ENCODE measurements around the gene FHAD1.

Gene FHAD1

GRCh38 chr1:15324869-15325335 lies 77.9 kb downstream of the FHAD1 start:
- no peak overlapping the region for H3K4me3 ChIP-seq (ENCODE audit: low read depth, low read length)
- TF ChIP-seq CTCF (IDR thresholded peaks at IDR 0.05; ENCODE audit: low read depth, low read length, missing control alignments), result no peak
- DNase-seq (ENCODE audit: low read depth), result no peak

- no peak overlapping the region for H3K4me3 ChIP-seq (ENCODE audit: low read depth, low read length)
- no peak for DNase-seq (ENCODE audit: low read depth)
- peak; percentile 28 for TF ChIP-seq CTCF (IDR thresholded peaks at IDR 0.05; ENCODE audit: low read depth, low read length, missing control alignments)
Measured at GRCh38 chr1:15325375-15326085, 78.5 kb downstream of the FHAD1 start.

- no peak for DNase-seq (ENCODE audit: low read depth)
- no peak for TF ChIP-seq CTCF (IDR thresholded peaks at IDR 0.05; ENCODE audit: low read depth, low read length, missing control alignments)
- H3K4me3 ChIP-seq (ENCODE audit: low read depth, low read length), result no peak overlapping the region
Measured at GRCh38 chr1:15326691-15327588, 79.9 kb downstream of the FHAD1 start.

GRCh38 chr1:15328351-15329103 lies 81.5 kb downstream of the FHAD1 start:
- TF ChIP-seq CTCF (IDR thresholded peaks at IDR 0.05; ENCODE audit: low read depth, low read length, missing control alignments), result no peak
- DNase-seq (ENCODE audit: low read depth), result no peak
- no peak overlapping the region for H3K4me3 ChIP-seq (ENCODE audit: low read depth, low read length)

- DNase-seq (ENCODE audit: low read depth), result no peak
- no peak overlapping the region for H3K4me3 ChIP-seq (ENCODE audit: low read depth, low read length)
- TF ChIP-seq CTCF (IDR thresholded peaks at IDR 0.05; ENCODE audit: low read depth, low read length, missing control alignments), result peak; percentile 19
Measured at GRCh38 chr1:15329104-15329820, 82.2 kb downstream of the FHAD1 start.

GRCh38 chr1:15330028-15330427 lies 83.0 kb downstream of the FHAD1 start:
- no peak for TF ChIP-seq CTCF (IDR thresholded peaks at IDR 0.05; ENCODE audit: low read depth, low read length, missing control alignments)
- no peak overlapping the region for H3K4me3 ChIP-seq (ENCODE audit: low read depth, low read length)
- DNase-seq (ENCODE audit: low read depth), result no peak

Data from GM12864 (cell line).